ENCODE measurements around the gene ERCC3.

DNA sequence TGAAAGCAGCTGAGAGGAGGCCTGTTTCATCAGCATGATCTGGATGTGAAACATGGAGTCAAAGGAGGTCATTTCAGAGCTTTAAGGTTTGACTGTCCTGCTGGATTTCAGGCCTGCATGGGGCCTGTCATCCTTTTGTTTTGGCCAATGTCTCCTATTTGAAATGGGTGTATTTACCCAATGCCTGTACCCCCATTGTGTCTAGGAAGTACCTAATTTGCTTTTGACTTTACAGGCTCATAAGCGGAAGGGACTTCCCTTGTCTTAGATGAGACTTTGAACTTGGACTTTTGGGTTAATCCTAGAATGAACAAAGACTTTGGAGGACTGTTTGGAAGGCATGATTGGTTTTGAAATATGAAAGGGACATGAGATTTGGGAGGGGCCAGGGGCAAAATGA is 54.5 kb downstream of the ERCC3 start:
- TF ChIP-seq, protein P1, sequence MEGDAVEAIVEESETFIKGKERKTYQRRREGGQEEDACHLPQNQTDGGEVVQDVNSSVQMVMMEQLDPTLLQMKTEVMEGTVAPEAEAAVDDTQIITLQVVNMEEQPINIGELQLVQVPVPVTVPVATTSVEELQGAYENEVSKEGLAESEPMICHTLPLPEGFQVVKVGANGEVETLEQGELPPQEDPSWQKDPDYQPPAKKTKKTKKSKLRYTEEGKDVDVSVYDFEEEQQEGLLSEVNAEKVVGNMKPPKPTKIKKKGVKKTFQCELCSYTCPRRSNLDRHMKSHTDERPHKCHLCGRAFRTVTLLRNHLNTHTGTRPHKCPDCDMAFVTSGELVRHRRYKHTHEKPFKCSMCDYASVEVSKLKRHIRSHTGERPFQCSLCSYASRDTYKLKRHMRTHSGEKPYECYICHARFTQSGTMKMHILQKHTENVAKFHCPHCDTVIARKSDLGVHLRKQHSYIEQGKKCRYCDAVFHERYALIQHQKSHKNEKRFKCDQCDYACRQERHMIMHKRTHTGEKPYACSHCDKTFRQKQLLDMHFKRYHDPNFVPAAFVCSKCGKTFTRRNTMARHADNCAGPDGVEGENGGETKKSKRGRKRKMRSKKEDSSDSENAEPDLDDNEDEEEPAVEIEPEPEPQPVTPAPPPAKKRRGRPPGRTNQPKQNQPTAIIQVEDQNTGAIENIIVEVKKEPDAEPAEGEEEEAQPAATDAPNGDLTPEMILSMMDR (IDR thresholded peaks at IDR 0.05): no peak
- TF ChIP-seq POLR2A (IDR thresholded peaks at IDR 0.05): no peak
